Hair follicular keratinocyte (primary cell): ENCODE results near the gene FTMT. TPM values are rescaled to one million over a fixed set of nuclear protein-coding genes. Genes with fewer than 3 reads are reported as not detected.

Source experiments
- total RNA-seq: library from RNA; depleted of rRNA; stranded (reverse); fragments of >200 nt; gene quantifications from 2 replicates; pipeline ENCODE4 v1.2.3, GENCODE V29; 2015

The FTMT gene
- not detected in 2 replicates for total RNA-seq

GRCh38 chr5:121851643-121852574 is at the start of gene FTMT:
TSS of gene FTMT (plus strand) at chr5:121851882. CDS start at chr5:121851964, 82 bp downstream.

Other genes with a start within 250 kb of the FTMT start
- gene SRFBP1, start 110.1 kb downstream of the FTMT start, total RNA-seq: 10.0 and 12.7 TPM in 2 replicates
- 1.4 and 1.6 TPM in 2 replicates for gene LOX, start 226.4 kb downstream of the FTMT start, total RNA-seq